Fibroblast of lung (primary cell): ENCODE data around the gene MROH2A. TPM values are rescaled to one million over a fixed set of nuclear protein-coding genes. Genes with fewer than 3 reads are reported as not detected.
"Not testable (repeated sequence)": the region's sequence is repeated elsewhere in the genome, so short reads cannot be mapped to it uniquely, and the experiment has no call there.

Source experiments
- DNase-seq, 2 donors: peaks; one replicate each; pipeline versions ENCODE4 v3.0.0 to v3.0.0-alpha.2; 2010; ENCODE audit warnings: low read depth in 2 of 2
- H2AFZ ChIP-seq: 2 replicates; pipeline ENCODE4 v1.5.1; 2012; ENCODE audit warnings: low read length, control low read depth, inconsistent platforms
- H3K27ac ChIP-seq: 2 replicates; pipeline ENCODE4 v1.5.1; 2011; ENCODE audit warnings: low read length, control low read depth; ENCODE audit not compliant: insufficient read depth
- H3K27me3 ChIP-seq: 2 replicates; pipeline ENCODE4 v1.5.1; 2011; ENCODE audit warnings: mild to moderate bottlenecking, low read length; ENCODE audit not compliant: control insufficient read depth, insufficient read depth
- H3K36me3 ChIP-seq: 2 replicates; pipeline ENCODE4 v1.5.1; 2011; ENCODE audit warnings: low read length; ENCODE audit not compliant: control insufficient read depth, insufficient read depth
- H3K4me1 ChIP-seq: 2 replicates; pipeline ENCODE4 v1.5.1; 2011; ENCODE audit warnings: low read length; ENCODE audit not compliant: control insufficient read depth, insufficient read depth; ENCODE audit errors: extremely low read depth
- H3K4me2 ChIP-seq: 2 replicates; pipeline ENCODE4 v1.5.1; 2011; ENCODE audit warnings: low read length, control low read depth; ENCODE audit not compliant: insufficient read depth; ENCODE audit errors: extremely low read depth
- H3K4me3 ChIP-seq, 4 experiments: fragments of 200-600 bp in 1 of 4; sonication (generic) in 1 of 4; replicated peaks in 1 of 4; 2 replicates each; pipeline ENCODE4 v1.5.1; 2011 to 2016; ENCODE audit warnings: low read length in 4 of 4, low read depth in 3 of 4, mild to moderate bottlenecking in 3 of 4, control low read depth in 2 of 4, inconsistent platforms in 1 of 4, mixed read lengths in 1 of 4; ENCODE audit not compliant: insufficient read depth in 1 of 4; ENCODE audit errors: control extremely low read depth in 1 of 4
- H3K79me2 ChIP-seq: 2 replicates; pipeline ENCODE4 v1.5.1; 2012; ENCODE audit warnings: mild to moderate bottlenecking, low read length, inconsistent platforms; ENCODE audit not compliant: control insufficient read depth, insufficient read depth
- H3K9ac ChIP-seq: 2 replicates; pipeline ENCODE4 v1.5.1; 2011; ENCODE audit warnings: mild to moderate bottlenecking, low read length, control low read depth; ENCODE audit not compliant: insufficient read depth
- H3K9me3 ChIP-seq: 2 replicates; pipeline ENCODE4 v1.5.1; 2012; ENCODE audit warnings: low read depth, low read length; ENCODE audit not compliant: control insufficient read depth, insufficient read depth
- H4K20me1 ChIP-seq: 2 replicates; pipeline ENCODE4 v1.5.1; 2011; ENCODE audit warnings: low read length; ENCODE audit not compliant: control insufficient read depth, insufficient read depth; ENCODE audit errors: extremely low read depth
- EZH2 ChIP-seq: IDR thresholded peaks from 2 replicates; pipeline ENCODE4 v1.5.1; 2012; ENCODE audit warnings: low read length, control low read depth, mild to moderate bottlenecking; ENCODE audit errors: missing control alignments
- polyA minus RNA-seq: library from RNA; depleted of rRNA, polyadenylated mRNA; stranded (reverse); fragments of >200 nt; gene quantifications from 2 replicates; pipeline ENCODE4 v1.2.3, GENCODE V29; 2011; ENCODE audit warnings: low replicate concordance
- polyA plus RNA-seq, 2 donors: library from polyadenylated mRNA; depleted of rRNA in 1 of 2; stranded (reverse) in 1 of 2; unstranded in 1 of 2; fragments of >200 nt; gene quantifications; 2 replicates each; pipeline ENCODE4 v1.2.1, GENCODE V29; 2011 to 2012; ENCODE audit warnings: missing spikeins in 1 of 2
- total RNA-seq: library from RNA; depleted of rRNA; stranded (reverse); fragments of >200 nt; gene quantifications from 2 replicates; pipeline ENCODE4 v1.2.1, GENCODE V29; 2014
- TF ChIP-seq, protein P1 (sequence below), 2 donors: IDR thresholded peaks in 1 of 2; conservative IDR thresholded peaks in 1 of 2; 1 replicate in 1 of 2; 2 replicates in 1 of 2; pipeline ENCODE4 v1.5.1; 2011 to 2012; ENCODE audit warnings: low read length in 2 of 2, control low read depth in 1 of 2, inconsistent platforms in 1 of 2, low read depth in 1 of 2, mild to moderate bottlenecking in 1 of 2

MROH2A gene, protein sequence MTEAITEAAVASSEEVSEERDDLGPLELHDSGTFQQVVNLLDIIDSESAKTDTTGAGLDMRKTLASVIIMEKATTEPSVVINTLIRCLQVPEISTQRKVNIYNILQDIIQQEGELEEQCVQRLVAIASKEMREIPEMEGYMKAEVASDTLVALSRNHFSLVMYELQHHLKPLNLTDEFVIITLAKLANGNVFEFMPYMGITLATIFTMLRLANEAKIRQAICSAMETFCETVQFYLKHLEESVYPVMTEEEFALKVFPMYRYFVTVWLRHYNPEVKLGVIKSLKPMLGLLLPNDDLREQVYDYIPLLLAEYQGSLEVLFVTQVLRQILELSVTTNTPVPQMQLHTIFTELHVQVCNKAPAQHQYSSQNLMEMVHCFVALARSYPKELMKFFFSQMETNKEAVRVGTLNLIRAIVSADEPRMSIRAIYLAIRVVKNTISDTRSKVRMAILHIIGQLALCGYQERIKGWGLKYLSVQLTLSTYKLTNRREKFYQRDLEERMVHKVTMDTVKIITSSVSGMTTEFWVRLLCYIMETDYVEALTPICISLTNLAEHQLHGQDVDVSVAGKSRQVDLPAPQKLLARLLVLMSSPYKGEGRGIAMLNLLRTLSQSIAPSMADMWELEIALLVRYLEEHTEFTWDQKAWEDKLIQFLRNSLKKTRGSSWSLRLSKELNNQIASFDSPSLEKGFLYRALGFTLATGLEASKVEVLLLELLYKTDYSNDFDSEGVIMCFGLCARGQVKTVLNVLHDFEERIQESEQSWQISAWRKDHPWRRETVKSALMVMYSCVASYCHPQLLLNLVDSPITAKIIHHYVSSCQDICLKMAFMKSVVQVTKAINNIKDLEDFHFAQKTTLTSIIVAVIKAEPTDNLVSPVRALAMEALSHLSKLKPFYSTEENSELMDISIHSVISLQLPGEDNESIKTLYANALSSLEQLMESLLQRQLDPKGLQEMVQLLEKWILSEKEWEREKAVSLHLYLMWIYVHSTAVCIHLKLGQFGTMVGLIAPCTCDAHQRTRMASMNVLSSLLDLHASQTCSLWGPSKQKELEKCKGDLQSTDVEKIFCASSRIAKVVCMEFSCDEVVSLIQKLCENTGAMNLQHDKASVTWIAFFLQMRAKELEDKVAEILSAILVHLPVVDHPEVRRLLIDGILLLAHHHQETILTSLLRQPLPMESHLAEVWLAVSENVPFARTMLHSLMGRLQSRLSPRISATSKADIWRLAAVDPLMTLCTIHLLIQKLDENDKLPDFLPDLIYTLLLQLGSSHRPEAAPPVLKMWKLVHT (N-terminal part only)
- total RNA-seq (not detected in 2 replicates), polyA plus RNA-seq (not detected in 2 replicates), polyA minus RNA-seq (not detected in 2 replicates)
- polyA plus RNA-seq (2012) = not detected in 2 replicates

DNA sequence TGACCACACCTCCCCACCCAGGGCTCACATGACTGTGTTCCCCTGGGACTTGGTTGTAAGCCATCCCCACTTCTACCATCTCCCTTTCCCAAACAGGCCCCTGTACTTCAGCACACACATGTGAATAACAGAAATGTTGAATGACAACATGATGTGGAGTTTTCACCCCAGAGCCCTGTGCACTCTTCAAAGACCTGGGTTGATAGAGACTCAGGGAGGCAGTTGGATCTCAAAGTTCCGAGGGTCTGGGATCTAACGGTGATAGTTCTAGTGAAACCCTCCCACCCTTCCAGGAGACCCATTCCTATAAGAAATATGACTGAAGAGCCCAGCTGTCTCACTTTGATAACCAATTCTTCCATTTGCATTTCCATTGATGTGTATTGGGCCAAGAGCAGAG lies at the start of gene MROH2A:
Gene MROH2A, plus strand, starts transcription at position 301 of the 400 bp plus-strand sequence. CDS start 1,029 bp downstream, outside the sequence.
- DNase-seq = no peak
- Histone ChIP-seq H3K79me2 (no peaks in the 10 kb centered on the region), H2AFZ (no peak within 1 kb of the TSS), H3K9ac (no peak within 1 kb of the TSS), H3K4me1 (no peaks in the 10 kb centered on the region), H3K9me3 (no peaks in the 10 kb centered on the region), H3K27ac (no peak within 1 kb of the TSS), H3K4me3 (no peak within 1 kb of the TSS), H3K27me3 (no peaks in the 10 kb centered on the region), H3K36me3 (no peaks in the 10 kb centered on the region), H3K4me2 (no peak within 1 kb of the TSS), H4K20me1 (no peaks in the 10 kb centered on the region)
- TF ChIP-seq EZH2 = no peak

DNA sequence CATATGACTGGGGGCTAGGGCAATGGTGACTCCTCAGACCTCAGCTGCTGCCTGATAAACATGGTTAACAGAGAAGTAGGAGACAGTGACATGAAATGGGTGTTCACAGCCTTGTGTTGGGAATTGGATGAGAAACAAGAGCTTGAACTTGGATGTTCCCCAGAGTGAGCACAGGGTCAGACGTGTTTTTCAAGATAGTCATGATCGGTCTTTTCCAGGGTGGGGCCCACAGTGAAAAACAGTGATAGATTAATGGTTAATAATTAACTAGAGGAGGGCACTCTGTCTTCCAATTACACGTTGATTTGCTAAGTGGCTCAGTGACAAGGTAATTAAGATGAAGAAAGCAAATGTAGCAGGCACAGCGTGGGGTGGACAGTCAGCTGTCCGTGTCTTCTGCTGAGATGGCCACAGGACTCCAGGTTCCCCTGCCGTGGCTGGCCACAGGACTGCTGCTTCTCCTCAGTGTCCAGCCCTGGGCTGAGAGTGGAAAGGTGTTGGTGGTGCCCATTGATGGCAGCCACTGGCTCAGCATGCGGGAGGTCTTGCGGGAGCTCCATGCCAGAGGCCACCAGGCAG lies 49.3 kb upstream of the MROH2A start, which contains the start of gene UGT1A3:
Gene UGT1A3, plus strand, starts transcription at position 320 of the 579 bp plus-strand sequence. Its CDS starts 85 bp downstream, at position 405.
- no peaks in the 10 kb centered on the region for H3K27me3 ChIP-seq
- no peaks in the 10 kb centered on the region for H3K4me1 ChIP-seq
- no peak within 1 kb of the TSS for H3K4me3 ChIP-seq
- TF ChIP-seq, protein P1, sequence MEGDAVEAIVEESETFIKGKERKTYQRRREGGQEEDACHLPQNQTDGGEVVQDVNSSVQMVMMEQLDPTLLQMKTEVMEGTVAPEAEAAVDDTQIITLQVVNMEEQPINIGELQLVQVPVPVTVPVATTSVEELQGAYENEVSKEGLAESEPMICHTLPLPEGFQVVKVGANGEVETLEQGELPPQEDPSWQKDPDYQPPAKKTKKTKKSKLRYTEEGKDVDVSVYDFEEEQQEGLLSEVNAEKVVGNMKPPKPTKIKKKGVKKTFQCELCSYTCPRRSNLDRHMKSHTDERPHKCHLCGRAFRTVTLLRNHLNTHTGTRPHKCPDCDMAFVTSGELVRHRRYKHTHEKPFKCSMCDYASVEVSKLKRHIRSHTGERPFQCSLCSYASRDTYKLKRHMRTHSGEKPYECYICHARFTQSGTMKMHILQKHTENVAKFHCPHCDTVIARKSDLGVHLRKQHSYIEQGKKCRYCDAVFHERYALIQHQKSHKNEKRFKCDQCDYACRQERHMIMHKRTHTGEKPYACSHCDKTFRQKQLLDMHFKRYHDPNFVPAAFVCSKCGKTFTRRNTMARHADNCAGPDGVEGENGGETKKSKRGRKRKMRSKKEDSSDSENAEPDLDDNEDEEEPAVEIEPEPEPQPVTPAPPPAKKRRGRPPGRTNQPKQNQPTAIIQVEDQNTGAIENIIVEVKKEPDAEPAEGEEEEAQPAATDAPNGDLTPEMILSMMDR (conservative IDR thresholded peaks at IDR 0.05 in 1 of 2, IDR thresholded peaks at IDR 0.05 in 1 of 2; ENCODE audit: low read depth in 1 of 2, low read length in 2 of 2) = no peak
- TF ChIP-seq EZH2 = no peak
- no peak within 1 kb of the TSS for H3K4me2 ChIP-seq
- no peak within 1 kb of the TSS for H3K27ac ChIP-seq
- H3K36me3 ChIP-seq = no peaks in the 10 kb centered on the region
- no peaks in the 10 kb centered on the region for H3K9me3 ChIP-seq
- no peak within 1 kb of the TSS for H3K9ac ChIP-seq
- no peak for DNase-seq
- H2AFZ ChIP-seq = no peak within 1 kb of the TSS
- no peaks in the 10 kb centered on the region for H4K20me1 ChIP-seq
- no peaks in the 10 kb centered on the region for H3K79me2 ChIP-seq

DNA sequence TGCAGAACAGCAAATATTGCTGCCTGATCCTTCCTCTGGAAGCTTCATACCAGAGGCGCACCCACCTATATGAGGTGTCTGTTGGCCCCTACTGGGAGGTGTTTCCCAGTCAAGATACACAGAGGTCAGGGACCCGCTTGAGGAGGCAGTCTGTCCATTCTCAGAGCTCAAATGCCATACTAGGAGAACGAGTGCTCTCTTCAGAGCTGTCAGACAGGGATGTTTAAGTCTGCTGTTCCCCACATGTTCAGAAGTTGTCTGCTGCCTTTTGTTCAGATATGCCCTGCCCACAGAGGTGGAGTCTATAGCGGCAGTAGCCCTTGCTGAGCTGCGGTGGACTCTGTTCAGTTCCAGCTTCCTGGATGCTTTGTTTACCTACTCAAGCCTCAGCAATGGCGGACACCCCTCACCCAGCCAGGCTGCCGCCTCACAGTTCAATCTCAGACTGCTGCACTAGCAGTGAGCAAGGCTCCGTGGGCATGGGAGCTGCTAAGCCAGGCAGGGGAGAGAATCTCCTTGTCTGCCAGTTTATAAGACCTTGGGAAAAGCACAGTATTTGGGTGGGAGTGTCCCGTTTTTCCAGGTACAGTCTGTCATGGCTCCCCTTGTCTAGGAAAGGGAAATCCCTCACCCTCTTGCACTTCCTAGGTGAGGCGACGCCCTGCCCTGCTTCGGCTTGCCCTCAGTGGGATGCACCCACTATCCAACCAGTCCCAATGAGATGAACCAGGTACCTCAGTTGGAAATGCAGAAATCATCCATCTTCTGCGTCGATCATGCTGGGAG lies 41.1 kb upstream of the MROH2A start:
- H3K79me2 ChIP-seq, H3K4me2 ChIP-seq, H3K4me1 ChIP-seq, H3K9ac ChIP-seq, H3K4me3 ChIP-seq, H4K20me1 ChIP-seq, H3K27ac ChIP-seq, H3K27me3 ChIP-seq, H3K36me3 ChIP-seq, H2AFZ ChIP-seq, DNase-seq, H3K9me3 ChIP-seq: not testable (repeated sequence)
